MCF 10A (cell line): ENCODE data around the gene TLR10. TPM values are rescaled to one million over a fixed set of nuclear protein-coding genes. Genes with fewer than 3 reads are reported as not detected.

Source experiments
- BruUV-seq: library from RNA; stranded (reverse); fragments of 400-500 nt; replicated peaks from 2 replicates; lab custom pipeline; 2021; lab: Mats Ljungman, UMichigan
- CTCF ChIA-PET: fragments of 300-600 bp; sonication (Branson Sonifier 250); formaldehyde crosslinking; extraction: SDS; loops from one replicate; lab custom pipeline; 2021; ENCODE audit warnings: antibody characterized with exemption, inconsistent platforms; lab: Yijun Ruan, JAX
- POLR2A ChIA-PET: fragments of 300-600, 350-650 bp; sonication (Branson Sonifier 250); formaldehyde crosslinking; extraction: SDS; loops from one replicate; lab custom pipeline; 2020; ENCODE audit warnings: antibody characterized with exemption, inconsistent platforms; lab: Yijun Ruan, JAX
- DNase-seq: peaks from one replicate; pipeline ENCODE4 v3.0.0-alpha.2; 2018; ENCODE audit not compliant: unreplicated experiment
- H3K27ac Mint-ChIP-seq: one replicate; pipeline ENCODE4 v1.8.0; 2022; ENCODE audit warnings: mild to moderate bottlenecking, low read depth, mixed read lengths; ENCODE audit not compliant: unreplicated experiment
- H3K27me3 Mint-ChIP-seq: one replicate; pipeline ENCODE4 v1.8.0; 2022; ENCODE audit warnings: mixed read lengths; ENCODE audit not compliant: insufficient read depth, unreplicated experiment
- H3K36me3 Mint-ChIP-seq: one replicate; pipeline ENCODE4 v1.8.0; 2022; ENCODE audit warnings: mild to moderate bottlenecking, moderate library complexity, mixed read lengths; ENCODE audit not compliant: insufficient read depth, unreplicated experiment
- H3K4me1 Mint-ChIP-seq: one replicate; pipeline ENCODE4 v1.8.0; 2022; ENCODE audit warnings: mixed read lengths; ENCODE audit not compliant: insufficient read depth, unreplicated experiment
- H3K4me3 Mint-ChIP-seq: one replicate; pipeline ENCODE4 v1.8.0; 2022; ENCODE audit warnings: mild to moderate bottlenecking, moderate library complexity, mixed read lengths; ENCODE audit not compliant: unreplicated experiment
- H3K9me3 Mint-ChIP-seq: one replicate; pipeline ENCODE4 v1.8.0; 2022; ENCODE audit warnings: mixed read lengths; ENCODE audit not compliant: unreplicated experiment
- CTCF ChIP-seq: fragments of 200-600 bp; IDR thresholded peaks from one replicate; pipeline ENCODE4 v1.8.0; 2022; ENCODE audit warnings: antibody characterized with exemption, mild to moderate bottlenecking; ENCODE audit not compliant: unreplicated experiment
- intact Hi-C: fragments of 100-400 bp; cut with micrococcal nuclease; formaldehyde crosslinking; loops from 2 replicates; pipeline ENCODE4 v1.14.1; 2022
- total RNA-seq: library from RNA; stranded (reverse); gene quantifications from 2 replicates; pipeline ENCODE4 v1.2.3, GENCODE V29; 2022

The TLR10 gene
- total RNA-seq, 1 experiment from 2014 or later = not detected

DNA sequence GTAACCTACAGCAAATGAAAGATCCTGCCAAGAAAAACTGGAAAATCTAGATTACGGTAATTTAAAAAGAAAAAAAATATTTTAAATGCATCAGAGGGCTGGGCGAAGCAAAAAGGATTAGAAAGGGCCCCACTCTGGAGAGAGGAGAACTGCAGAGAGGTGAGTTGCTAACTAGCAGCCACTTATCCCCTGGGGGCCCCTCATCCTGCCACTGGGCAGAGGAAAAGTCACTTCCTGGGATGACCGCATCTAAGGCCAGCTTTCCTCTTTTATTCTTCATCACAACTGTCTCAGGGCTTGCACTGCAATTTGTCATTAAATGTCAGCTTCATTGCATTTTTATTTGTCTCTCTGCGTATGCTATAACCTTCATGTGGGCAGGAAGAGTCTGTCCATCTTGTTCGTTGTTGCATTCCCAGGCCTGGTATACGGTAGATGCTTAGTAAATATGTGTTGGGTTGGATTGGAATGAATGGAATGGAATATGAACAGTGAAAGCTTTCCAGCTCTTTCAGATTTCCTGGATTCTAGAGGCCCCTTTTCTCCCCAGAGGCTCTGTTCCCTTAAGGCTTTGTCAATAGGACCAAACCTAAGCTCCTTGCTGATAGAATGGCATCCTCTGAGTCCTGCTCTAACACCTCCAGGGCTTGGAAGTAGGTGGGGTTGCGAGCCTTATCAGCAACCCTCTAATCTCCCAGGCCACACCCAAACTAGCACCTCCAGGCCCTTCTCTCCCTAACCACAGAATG is 58.9 kb downstream of the TLR10 start:
- Mint-ChIP-seq H3K27ac (no peak overlapping the region), H3K36me3 (no peaks in the 10 kb centered on the region), H3K9me3 (no peaks in the 10 kb centered on the region), H3K27me3 (no peaks in the 10 kb centered on the region), H3K4me3 (no peak overlapping the region), H3K4me1 (peaks cover 16% of the 10 kb centered on the region)
- ChIA-PET CTCF (interaction anchor here (1.0 to 1.5 kb wide), 3 partner anchors 8 to 545 kb away, joined by 3 to 5 read pairs (median 5); no protein-coding TSS in a partner anchor), POLR2A (no interaction called here)
- no TSS peak for BruUV-seq
- no peak for DNase-seq
- no peak for TF ChIP-seq CTCF
- intact Hi-C loops = no loop called here

DNA sequence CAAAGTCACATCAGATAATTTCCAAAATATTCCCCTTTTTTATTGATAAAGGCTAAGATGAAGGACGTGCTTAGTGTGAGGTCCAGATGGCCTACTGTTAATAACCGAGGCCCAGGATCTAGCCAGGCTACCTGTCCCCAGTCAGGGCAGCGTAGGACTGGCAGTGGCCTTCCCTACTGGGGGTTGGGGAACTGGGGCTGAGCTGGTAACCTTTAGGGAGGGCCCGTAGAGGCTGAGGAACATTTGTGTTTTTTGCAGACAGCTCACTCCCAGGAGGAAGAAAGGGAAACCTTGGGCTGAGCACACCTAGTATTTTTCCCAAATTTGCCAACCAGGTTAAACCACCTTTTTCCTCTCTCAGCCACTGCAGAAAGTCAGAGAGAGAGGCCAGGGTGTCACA is 59.7 kb downstream of the TLR10 start:
- Mint-ChIP-seq H3K9me3 (no peaks in the 10 kb centered on the region), H3K27me3 (no peaks in the 10 kb centered on the region), H3K4me3 (no peak overlapping the region), H3K36me3 (no peaks in the 10 kb centered on the region), H3K4me1 (peaks cover 8% of the 10 kb centered on the region), H3K27ac (no peak overlapping the region)
- no TSS peak for BruUV-seq
- CTCF ChIA-PET = interaction anchor here (1.0 to 1.5 kb wide), 4 partner anchors 9 to 544 kb away, joined by 3 to 5 read pairs (median 4); no protein-coding TSS in a partner anchor
- no peak for DNase-seq
- intact Hi-C loops = no loop called here
- TF ChIP-seq CTCF = no peak
- POLR2A ChIA-PET = interaction anchor here (0.7 kb wide), 1 partner anchor 544 kb away, joined by 6 read pairs; no protein-coding TSS in a partner anchor

Other genes with a start within 250 kb of the TLR10 start
- 45.3 and 51.2 TPM in 2 replicates for gene KLF3, start 118.8 kb downstream of the TLR10 start, total RNA-seq
- 1.9 and 2.2 TPM in 2 replicates for gene TLR1, start 21.8 kb upstream of the TLR10 start, total RNA-seq
- gene TLR6, start 73.8 kb upstream of the TLR10 start, total RNA-seq = 7.7 and 11.4 TPM in 2 replicates
- gene FAM114A1, start 84.8 kb upstream of the TLR10 start, total RNA-seq = 22.7 and 38.9 TPM in 2 replicates
- gene TMEM156, start 249.4 kb upstream of the TLR10 start, total RNA-seq = 5.3 and 7.0 TPM in 2 replicates